ENCODE results near the gene CFAP251. TPM values are rescaled to one million over a fixed set of nuclear protein-coding genes. Genes with fewer than 3 reads are reported as not detected.

Gene CFAP251
- polyA plus RNA-seq, 3 donors = 0.08 to 0.17 TPM; not detected in 1

- Histone ChIP-seq H3K4me1 (ENCODE audit: control insufficient read depth in 1 of 2, insufficient read depth in 2 of 2, low read length in 2 of 2) (peaks cover 15 to 23% of the 10 kb centered on the region in 2 donors), H3K27me3 (ENCODE audit: control insufficient read depth in 2 of 2, insufficient read depth in 2 of 2, low read length in 2 of 2) (no peaks in the 10 kb centered on the region), H4K20me1 (ENCODE audit: insufficient read depth, low read length) (no peaks in the 10 kb centered on the region), H2AFZ (ENCODE audit: insufficient read depth, low read depth, low read length, poor library complexity, severe bottlenecking) (peak overlapping the region; percentile 37), H3K4me2 (replicated peaks; ENCODE audit: extremely low read depth, low read length, poor library complexity, severe bottlenecking) (no peak overlapping the region), H3K4me3 (replicated peaks in 1 of 3; ENCODE audit: low read depth in 2 of 3, low read length in 3 of 3) (no peak overlapping the region), H3K27ac (ENCODE audit: low read depth in 1 of 2, low read length in 2 of 2) (no peak overlapping the region), H3K9ac (ENCODE audit: insufficient read depth, low read length, poor library complexity, severe bottlenecking) (no peak overlapping the region), H3K79me2 (ENCODE audit: insufficient read depth, low read length) (no peaks in the 10 kb centered on the region), H3K9me3 (replicated peaks in 1 of 2; ENCODE audit: control insufficient read depth in 1 of 2, insufficient read depth in 1 of 2, low read length in 2 of 2) (peaks cover 9 to 17% of the 10 kb centered on the region in 2 donors), H3K36me3 (replicated peaks in 1 of 2; ENCODE audit: control insufficient read depth in 1 of 2, insufficient read depth in 2 of 2, low read length in 2 of 2) (no peaks in the 10 kb centered on the region)
- intact Hi-C loops (cut with micrococcal nuclease) = no loop called here
- Mint-ChIP-seq H3K36me3 (no peaks in the 10 kb centered on the region), H3K27me3 (ENCODE audit: low read depth in 3 of 3) (peaks cover 2 to 6% (median 2%) of the 10 kb centered on the region in 3 donors), H3K4me3 (no peak overlapping the region), H3K4me1 (peaks cover 25% of the 10 kb centered on the region), H3K27ac (peak overlapping the region in 2 of 7 donors; percentile 1 to 6), H3K9me3 (peaks cover 10 to 26% (median 21%) of the 10 kb centered on the region in 7 donors)
- WGBS (ENCODE audit: insufficient coverage) = 58% methylated on average over 4 of the region's 19 CpGs
- DNase-seq = no peak
- no peak for TF ChIP-seq CTCF (IDR thresholded peaks at IDR 0.05)
Measured at GRCh38 chr12:122013791-122014590, 95.6 kb downstream of the CFAP251 start.

GRCh38 chr12:122014781-122015180 lies 96.4 kb downstream of the CFAP251 start:
- H3K4me1 ChIP-seq (ENCODE audit: control insufficient read depth in 1 of 2, insufficient read depth in 2 of 2, low read length in 2 of 2) = peaks cover 15 to 23% of the 10 kb centered on the region in 2 donors
- Mint-ChIP-seq H3K9me3 (peaks cover 14 to 31% (median 26%) of the 10 kb centered on the region in 7 donors), H3K36me3 (no peaks in the 10 kb centered on the region), H3K4me1 (peaks cover 25% of the 10 kb centered on the region), H3K27ac (no peak overlapping the region), H3K27me3 (ENCODE audit: low read depth in 3 of 3) (peaks cover 5 to 9% (median 8%) of the 10 kb centered on the region in 3 donors), H3K4me3 (no peak overlapping the region)
- H3K4me3 ChIP-seq (replicated peaks in 1 of 3; ENCODE audit: low read depth in 2 of 3, low read length in 3 of 3) = no peak overlapping the region
- H3K27me3 ChIP-seq (ENCODE audit: control insufficient read depth in 2 of 2, insufficient read depth in 2 of 2, low read length in 2 of 2) = no peaks in the 10 kb centered on the region
- H3K79me2 ChIP-seq (ENCODE audit: insufficient read depth, low read length) = no peaks in the 10 kb centered on the region
- no peaks in the 10 kb centered on the region for H4K20me1 ChIP-seq (ENCODE audit: insufficient read depth, low read length)
- no peak for TF ChIP-seq CTCF (IDR thresholded peaks at IDR 0.05)
- H3K4me2 ChIP-seq (replicated peaks; ENCODE audit: extremely low read depth, low read length, poor library complexity, severe bottlenecking) = no peak overlapping the region
- no peak overlapping the region for H3K9ac ChIP-seq (ENCODE audit: insufficient read depth, low read length, poor library complexity, severe bottlenecking)
- WGBS (ENCODE audit: insufficient coverage) = 94% methylated on average over 3 of the region's 5 CpGs
- H2AFZ ChIP-seq (ENCODE audit: insufficient read depth, low read depth, low read length, poor library complexity, severe bottlenecking) = no peak overlapping the region
- intact Hi-C loops (cut with micrococcal nuclease) = no loop called here
- H3K9me3 ChIP-seq (replicated peaks in 1 of 2; ENCODE audit: control insufficient read depth in 1 of 2, insufficient read depth in 1 of 2, low read length in 2 of 2) = peaks cover 11 to 20% of the 10 kb centered on the region in 2 donors
- H3K27ac ChIP-seq (ENCODE audit: low read depth in 1 of 2, low read length in 2 of 2) = no peak overlapping the region
- no peak for DNase-seq
- no peaks in the 10 kb centered on the region for H3K36me3 ChIP-seq (replicated peaks in 1 of 2; ENCODE audit: control insufficient read depth in 1 of 2, insufficient read depth in 2 of 2, low read length in 2 of 2)

Data from CD14-positive monocyte (primary cell).